ENCODE measurements around the gene CBFA2T3.

Gene CBFA2T3

DNA sequence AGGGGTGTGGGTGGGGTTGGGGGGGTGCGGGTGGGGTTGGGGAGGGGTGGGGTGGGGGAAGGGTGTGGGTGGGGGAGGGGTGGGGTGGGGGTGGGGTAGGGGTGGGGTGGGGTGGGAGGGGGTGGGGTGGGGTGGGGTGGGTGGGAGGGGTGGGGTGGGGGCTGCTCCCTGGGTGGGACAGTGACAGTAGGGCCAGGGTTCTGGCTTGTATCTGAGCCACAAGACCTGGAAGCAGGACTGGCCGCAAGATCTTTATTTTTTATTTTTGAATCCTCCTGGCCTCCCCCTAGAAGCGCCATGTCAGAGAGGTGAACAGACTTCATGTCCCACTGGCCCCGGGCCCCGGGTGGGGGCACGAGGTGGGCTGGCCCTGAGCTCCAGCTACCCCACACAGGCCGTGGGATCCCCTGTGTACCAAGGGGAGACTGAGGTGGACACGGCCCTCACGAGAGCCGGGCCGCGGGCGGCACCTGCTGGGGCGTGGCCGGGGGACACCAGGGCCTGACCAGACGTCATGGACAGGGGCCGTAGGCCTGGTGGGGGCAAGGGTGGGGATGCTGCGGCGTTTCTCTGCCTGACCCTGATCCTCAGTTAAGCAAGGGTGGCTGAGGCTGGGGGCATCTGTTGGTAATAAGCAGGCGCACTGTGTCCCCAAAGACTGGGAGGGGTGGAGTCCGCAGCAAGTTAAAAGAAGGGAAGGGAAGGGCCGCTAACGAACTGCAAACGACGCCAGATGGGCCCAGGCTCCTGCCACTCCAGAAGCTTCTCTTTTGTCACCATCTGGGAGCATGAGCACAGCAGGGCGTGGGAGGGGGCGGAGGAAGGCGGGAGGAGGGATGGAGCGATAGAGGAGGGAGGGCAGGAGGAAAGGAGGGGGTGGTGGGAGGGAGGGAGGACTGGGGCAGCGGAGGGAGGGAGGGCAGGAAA, 88.3 kb downstream of the CBFA2T3 start:
- peak; percentile 58 for DNase-seq (ENCODE audit: low read depth)

DNA sequence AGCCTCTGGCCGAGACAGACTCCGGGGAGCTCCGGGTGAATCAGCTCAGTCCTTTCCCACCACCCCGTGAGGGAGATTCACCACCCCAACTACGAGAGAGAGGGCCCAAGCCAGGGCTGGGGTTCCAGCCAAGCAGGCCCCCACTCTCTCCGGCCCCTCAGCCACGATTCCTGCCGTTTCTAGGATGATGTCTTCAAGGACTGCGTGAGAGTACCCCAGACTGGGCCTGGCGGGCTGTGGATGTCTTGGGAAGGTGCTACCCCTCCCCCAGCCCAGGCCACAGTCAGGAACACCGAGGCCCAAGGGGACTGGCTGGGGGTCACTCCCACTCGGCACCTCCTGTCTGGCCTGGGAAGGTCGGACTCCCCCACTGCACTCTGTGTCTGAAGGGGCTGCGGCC, 89.0 kb downstream of the CBFA2T3 start:
- no peak for DNase-seq (ENCODE audit: low read depth)

DNA sequence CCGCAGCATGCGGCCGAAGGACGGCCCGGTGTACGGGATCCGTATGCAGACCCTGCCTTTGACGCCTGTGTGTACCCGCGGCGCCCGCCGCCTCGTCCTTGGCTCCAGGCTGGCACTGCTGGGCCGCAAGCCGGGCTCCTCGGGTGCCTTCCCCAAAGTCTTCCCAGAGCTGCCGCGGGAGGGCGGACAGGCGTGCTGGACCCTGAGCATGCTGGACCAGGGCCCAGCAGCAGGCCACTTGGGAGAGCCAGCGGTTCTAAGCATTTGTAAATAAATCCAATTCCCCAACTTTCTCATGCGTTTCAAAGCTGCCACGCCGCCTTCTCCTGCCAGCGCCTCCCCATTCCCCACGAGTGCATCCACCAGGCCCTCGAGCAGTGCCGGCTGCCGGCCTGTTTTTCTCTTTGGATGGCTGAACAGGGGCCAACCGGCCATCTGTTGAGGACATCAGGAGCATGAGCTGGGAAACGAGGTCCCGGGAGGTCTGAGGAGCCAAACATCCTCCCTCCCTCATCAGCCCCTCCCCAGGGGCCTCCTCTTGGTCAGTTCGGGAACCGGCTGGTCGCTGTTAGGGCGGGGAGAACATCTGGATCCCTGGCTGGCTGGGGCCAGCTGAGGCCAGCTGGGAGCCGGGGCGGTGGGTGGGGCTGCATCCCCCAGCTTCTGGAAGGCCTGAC, 90.0 kb downstream of the CBFA2T3 start:
- no peak for DNase-seq (ENCODE audit: low read depth)

DNA sequence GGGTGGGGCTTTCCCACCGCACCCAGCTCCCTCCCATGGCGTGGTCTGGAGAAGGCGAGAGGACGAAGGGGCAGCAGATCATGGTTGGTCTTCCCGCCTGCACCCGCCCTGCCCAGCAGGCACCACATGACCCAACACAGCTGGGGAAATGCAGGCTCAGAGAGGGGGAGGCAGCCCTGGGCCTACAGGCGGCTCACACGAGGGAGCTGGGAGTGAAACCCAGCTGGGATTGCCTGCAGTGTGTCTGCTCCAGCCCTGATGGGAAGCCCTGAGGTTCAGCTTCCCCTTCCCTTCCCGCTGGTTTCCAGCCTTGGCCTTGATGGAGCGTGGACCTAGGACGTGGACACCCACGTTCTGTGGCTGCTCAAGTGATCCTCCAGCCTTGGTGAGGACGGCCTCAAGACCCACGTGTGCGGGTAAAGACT, 90.6 kb downstream of the CBFA2T3 start:
- DNase-seq (ENCODE audit: low read depth) = no peak

DNA sequence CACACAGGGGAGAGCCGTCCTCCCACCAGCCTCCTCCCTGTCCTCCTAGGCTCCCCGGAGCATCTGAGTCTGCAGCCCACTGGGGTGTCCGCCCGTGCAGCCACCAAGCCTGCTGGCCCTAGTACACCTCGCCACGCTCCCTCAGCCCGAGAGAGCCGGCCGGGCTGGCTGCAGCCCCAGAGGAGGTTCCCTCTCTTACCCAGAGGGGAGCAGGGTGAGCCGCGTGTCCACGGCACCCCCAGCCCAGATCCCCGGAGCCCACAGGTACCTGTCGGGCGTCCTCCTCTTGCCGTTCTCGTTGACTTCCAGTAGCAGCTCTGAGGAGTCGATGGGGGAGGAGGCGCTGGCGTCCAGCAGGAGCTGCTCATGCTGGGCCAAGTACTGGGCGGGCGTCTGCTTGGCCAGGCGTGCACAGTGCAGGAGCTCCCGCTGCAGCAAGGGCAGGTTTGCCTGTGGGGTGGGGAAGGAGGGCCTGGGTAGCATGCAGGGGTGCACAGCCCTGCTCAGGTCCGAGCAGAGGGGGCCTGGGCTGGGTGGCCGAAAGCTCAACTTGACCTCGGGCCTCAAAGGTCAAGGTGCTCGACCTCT, 91.2 kb downstream of the CBFA2T3 start:
- no peak for DNase-seq (ENCODE audit: low read depth)

DNA sequence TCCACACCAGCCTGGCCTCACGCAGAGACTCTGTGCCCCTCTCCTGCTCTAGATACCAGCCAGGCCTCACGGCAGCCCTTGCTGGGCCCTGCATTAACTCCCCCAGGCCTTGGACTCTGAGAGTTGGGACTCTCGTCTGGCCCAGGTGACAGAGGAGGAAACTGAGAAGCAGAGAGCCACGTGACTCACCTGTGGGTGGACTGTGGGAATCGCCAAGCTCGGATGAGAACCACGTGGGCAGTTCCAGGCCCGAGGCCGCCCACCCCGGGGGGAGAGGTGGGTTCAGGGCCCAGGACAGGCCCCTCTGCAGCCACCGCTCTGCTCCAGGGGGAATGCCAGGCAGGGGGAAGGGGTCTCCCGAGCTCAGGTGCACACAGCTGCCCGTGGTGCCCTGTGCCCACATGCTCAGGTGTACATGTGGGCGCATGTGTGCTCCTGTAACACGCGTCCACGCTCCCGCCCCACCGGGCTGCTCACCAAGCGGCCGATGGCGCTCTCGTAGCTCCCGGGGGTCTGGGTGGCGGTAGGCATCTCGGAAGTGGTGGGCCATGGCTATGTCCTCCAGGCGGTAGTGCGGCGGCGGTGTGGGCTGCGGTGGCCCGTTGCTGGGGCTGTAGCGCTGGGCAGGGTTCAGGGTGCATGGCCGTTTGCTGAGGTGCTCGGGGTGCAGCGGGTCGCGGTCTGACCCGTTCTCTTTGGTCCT, 92.3 kb downstream of the CBFA2T3 start:
- DNase-seq (ENCODE audit: low read depth) = no peak

DNA sequence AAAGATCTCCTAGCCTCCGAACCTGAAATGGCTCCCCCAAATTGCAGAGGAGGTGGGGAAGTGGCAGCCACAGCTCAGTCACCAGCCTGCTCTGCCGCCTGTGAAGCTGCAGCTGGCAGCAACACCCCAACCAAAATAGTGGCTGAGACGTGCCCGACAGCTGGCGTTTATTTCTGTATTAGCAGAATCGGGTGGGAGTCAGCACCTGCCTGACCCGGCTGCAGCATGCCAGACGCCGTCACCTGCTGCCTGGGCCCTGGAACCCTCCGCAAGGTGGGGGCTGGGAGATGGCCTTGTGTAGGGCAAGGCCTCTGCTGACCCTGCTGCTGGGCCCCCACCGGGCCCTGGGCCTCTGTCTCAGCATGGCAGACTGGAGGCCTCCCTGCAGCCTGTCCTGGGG, 93.1 kb downstream of the CBFA2T3 start:
- no peak for DNase-seq (ENCODE audit: low read depth)

DNA sequence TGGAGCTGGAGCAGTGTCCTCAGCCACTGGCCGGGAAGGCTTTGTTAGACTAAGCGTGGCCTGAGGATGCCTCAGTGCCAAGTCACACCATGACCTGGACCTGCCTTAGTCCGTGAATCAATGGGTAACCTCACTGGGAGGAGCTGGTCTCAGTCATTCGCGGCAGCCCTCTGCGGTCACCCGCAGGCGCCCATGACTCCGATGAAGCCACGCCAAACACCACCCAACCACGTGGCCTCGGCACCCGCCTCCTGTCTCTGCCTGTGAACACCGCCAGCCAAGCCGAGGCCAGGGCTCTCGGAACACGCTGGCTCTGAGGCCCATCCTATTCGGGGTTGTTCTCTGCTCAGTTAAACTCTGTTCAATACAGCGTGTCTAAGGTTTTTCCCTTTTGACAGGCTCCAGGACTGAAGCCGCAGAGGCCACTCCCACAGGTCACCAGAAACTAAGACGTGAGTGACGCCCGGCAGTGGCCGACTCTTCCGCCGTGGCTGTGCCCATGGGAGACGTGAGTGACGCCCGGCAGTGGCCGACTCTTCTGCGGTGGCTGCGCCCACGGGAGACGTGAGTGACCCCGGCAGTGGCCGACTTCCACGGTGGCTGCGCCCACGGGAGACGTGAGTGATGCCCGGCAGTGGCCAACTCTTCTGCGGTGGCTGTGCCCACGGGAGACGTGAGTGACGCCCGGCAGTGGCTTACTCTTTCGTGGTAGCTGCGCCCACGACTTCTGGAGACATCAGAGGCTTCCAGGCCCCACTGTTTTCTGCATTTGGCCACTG, 93.7 kb downstream of the CBFA2T3 start:
- no peak for DNase-seq (ENCODE audit: low read depth)

DNA sequence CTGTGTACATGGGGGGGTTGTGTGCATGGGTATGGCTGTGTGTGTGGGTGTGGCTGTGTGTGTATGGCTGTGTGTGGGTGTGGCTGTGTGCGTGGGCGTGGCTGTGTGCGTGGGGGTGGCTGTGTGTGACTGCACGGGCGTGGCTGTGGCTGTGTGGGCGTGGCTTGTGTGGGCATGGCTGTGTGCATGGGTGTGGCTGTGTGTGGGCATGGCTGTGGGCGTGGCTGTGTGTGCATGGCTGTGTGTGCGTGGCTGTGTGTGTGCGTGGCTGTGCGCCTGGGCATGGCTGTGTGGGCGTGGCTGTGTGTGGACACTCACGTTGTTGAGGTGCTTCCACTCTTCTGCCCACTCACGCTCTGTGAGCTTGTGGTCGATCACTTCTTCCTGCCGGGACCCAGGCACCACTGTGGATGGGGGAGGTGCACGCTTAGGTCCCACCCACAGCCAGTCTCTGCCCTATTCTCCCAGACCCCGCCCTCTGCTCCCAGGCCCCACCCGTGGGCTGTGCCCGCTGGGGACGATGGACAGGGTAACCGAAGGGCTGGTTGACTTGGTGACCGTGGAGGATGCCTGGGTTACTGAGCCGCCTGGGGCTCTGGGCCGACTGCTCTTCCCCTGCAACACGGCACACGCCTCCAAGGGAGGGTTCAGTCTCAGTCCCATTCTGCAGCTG, 94.5 kb downstream of the CBFA2T3 start:
- DNase-seq (ENCODE audit: low read depth) = peak; percentile 83

DNA sequence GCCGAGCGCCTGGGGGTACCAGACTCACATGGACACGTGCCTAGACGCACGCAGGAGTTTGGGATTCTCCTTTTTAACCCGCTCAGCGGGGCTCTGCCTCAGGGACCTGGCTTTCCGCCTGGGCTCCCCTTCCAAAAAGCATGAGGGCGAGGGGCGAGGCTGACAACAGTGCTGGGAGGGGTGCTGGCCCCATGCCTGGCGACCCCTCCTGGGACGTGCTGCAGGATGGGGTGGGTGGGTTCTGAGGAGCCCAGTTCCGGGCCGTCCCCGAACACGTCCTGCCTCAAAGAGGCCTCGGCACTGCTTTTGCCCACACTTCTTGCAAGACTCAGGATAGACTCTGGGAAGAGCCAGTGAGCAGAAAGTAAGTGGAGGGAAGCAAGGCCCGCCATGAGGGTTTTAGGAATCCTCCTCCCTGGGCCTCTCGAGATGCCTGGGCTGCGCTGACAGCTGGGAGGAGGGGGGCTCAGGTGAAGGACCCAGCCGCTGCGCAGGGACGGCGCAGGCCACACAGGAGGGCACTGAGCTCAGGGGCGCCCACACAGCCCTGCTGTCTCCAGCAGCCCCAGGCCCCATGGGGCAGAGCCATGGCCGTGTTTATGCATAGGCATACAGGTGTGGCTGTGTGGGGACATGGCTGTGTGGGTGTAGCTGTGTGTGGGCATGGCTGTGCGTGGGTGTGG, 95.2 kb downstream of the CBFA2T3 start:
- no peak for DNase-seq (ENCODE audit: low read depth)

DNA sequence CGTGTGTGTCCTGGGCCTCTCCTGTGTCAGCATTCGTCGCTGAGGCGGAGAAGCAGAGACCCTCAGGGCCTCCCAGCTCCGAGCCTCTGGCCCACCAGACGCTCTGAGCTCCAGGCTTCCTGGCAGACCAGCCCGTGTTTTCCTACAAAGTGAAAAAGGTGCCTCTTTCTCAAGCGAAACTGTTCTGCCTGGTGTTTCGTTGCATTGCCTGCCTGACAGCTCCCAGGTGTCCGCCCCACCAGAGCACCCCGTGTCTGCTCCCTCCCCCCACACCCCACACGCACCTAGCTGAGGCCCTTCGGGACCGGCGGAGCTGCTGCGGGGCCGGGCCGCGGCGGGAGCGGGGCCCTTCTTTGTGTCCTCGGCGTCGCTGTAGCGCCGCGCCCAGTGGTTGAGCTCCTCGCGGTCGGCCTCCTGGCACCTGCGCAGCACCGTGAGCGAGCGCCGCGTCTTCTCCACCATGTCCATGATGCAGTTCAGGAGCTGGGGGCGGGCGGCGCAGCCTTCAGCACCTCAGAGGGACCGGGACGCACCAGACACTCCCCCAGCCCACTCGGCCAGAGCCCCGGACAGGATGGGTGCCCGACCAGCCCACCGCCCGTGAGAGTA, 95.9 kb downstream of the CBFA2T3 start:
- DNase-seq (ENCODE audit: low read depth) = no peak

DNA sequence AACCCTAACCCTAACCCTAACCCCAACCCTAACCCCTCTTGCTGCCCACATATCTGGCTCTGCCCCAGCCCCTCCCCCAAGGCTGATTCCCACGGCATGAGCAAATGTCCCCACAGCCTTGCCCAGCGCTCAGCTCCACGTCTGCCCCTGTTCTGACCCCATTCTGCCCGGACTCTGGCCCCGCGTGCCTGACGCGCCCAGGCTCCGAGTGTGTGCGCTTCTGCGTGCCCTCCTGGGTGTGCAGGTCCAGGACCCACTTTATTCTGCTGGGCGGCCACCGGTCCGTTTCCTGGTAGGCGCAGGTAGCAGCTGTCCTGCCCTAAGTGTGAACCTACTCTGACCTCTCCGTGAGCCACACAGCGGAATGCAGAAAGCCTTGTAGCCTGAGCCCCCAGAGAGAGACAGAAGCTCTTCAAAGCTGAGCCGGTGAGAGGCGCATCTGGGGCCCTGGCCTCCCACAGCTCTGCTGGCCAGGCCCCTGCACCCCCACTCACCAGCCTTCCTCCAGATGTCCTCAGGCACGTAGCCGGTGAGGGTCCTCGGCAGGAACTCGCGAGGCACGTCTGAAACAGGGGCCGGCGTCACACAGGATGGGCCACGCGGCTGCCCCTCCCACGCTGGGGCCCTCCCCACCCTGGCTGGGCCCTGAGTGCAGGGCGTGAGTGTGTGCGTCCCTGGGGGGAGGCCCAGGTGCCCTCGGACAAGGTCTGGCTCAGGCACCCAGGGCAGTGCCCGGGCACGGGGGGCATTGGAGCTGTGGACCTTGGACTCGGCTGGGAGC, 96.6 kb downstream of the CBFA2T3 start:
- DNase-seq (ENCODE audit: low read depth) = no peak

DNA sequence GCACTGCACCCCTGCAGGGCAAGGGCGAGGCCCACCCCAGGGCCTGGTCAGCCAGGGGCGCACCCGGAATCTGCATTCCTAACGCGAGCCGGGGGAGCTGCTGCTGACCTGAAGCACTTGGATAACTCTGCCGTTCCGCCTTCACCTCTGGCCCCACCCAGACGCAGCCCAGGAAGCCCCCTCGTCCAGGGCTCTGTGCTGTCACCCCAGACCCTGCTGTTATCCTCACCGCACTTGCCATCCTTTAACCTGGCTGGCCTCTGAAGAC, 97.3 kb downstream of the CBFA2T3 start:
- no peak for DNase-seq (ENCODE audit: low read depth)

DNA sequence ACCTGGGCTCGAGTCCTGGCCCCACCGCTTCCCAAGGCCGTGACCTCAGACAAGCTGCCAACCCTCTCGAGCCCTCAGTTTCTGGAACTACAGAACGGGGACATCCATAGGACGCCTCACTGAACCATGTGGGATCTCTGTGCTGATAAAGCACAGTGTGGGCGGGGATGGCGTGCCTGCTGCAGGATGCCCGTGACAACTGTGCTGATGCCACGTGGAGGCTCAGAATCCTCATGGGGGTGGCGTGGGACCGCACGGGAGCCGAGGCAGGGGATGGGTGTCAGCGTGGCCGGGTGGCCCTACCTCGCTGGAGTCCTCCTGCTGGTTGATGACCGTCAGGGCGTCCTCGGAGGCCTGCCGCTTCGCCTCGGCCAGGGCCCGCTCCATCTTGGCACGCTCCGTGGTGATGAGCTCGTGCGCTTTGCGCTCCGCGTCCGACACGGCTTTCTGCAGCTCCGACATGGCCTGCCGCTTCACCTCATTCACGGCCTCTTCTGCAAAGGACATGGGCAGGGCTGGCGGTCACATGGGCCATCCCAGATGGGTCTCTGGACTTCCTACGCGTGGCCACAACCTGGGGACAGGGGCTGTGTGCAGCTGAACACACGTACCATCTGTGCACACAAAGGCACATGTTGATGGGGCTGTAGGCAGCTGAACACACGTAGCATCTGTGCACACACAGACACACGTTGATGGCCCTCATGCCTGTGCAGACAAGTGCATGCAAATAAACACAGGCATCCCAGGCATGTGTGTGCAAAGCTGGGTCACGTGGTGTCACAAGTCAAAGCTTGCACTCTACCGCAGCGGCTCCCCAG, 97.8 kb downstream of the CBFA2T3 start:
- DNase-seq (ENCODE audit: low read depth) = no peak

DNA sequence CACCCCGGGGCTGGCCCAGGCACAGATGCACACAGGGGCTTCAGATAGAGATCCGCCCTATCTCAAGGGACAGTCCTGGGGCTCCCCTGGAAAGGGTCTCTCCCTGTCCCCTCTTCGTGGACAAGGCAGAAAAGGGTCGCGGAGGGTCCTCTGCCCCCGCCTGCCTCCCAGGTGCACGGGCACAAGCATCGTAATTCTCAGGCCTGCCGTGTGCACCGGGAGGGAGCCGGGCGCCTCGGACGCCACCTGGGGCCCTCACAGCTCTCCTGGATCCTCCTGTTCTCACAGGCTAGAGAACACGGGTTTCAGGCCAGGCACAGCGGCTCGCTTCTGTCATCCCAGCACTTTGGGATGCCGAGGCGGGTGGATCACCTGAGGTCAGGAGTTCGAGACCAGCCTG, 98.7 kb downstream of the CBFA2T3 start:
- DNase-seq (ENCODE audit: low read depth) = no peak

DNA sequence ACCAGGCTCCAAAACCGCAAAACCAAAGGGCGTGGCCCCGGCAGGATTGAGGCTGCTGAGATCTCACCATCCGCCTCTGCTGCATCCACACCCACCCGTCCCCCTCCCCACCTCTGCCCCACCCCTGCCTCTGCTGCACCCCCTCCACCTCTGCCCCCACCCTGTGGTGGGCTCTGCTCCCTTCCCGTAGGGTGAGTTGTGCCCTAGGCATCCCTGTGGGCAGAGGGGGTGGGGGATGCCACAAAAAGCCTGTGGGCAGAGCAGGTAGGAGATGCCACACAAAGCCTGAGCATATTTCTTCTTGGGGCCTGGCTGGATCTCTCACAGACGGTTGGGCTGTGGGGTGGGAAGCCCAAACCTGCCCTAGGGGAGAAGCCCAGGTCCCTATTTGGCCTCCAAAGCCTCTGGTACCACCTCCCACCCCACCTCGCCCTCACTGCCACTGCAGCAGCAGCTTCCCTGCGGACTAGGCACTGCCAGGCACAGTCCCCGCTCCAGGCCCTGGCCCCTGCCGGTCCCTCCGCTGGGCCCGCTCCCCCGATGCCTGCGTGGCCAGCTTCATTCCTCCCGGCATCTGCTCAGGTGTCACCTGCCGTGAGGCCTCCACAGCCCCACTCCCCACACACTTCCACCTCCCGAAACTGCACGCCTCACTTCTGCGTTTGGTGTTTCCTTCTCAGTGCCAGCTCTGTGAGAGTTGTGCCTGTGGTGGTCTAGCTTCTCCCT, 99.3 kb downstream of the CBFA2T3 start:
- no peak for DNase-seq (ENCODE audit: low read depth)

DNA sequence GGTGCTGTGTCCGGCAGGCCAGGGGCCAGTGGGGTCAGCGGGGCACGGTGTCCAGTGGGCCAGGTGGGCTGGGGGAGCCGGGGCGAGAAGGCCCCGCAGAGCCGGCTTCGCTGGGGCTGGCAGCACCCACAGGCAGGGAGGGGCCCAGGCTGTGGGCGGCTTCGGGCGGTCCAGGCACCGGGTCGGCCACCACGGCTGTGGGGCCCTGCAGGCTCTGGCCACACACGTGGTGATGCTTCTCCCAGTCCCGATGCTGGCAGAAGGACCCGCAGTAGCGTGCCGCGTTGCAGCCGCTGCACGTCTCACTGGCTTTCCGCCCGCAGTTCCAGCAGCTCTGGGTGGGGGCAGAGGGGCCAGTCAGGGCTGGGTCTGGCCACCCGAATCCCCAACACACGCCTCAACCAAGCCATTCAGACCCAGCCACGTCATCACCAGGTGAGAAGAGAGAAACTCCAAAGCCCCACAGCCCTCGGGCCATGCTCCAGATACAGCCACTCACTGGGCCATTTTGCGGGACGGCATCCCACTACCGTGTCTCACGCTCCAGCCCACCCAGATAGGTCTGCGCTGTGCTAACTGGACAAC, 100.0 kb downstream of the CBFA2T3 start:
- DNase-seq (ENCODE audit: low read depth) = no peak
